Muscle of back (tissue), 11 donors: ENCODE results near the gene DNAJC11. TPM values are rescaled to one million over a fixed set of nuclear protein-coding genes. Genes with fewer than 3 reads are reported as not detected.

ENCODE experiments used
- DNase-seq, 3 donors: peaks; one replicate each; pipeline versions ENCODE4 v3.0.0 to v3.0.0-alpha.2; 2013
- polyA plus RNA-seq, 10 donors: library from polyadenylated mRNA; unstranded; fragments of 120-200 nt; gene quantifications; one replicate each; pipeline ENCODE4 v1.2.1, GENCODE V29; 2013; ENCODE audit not compliant: insufficient read length in 10 of 10

DNAJC11 gene
- polyA plus RNA-seq, 10 donors, result 26.7 to 42.0 (median 34.7) TPM

DNA sequence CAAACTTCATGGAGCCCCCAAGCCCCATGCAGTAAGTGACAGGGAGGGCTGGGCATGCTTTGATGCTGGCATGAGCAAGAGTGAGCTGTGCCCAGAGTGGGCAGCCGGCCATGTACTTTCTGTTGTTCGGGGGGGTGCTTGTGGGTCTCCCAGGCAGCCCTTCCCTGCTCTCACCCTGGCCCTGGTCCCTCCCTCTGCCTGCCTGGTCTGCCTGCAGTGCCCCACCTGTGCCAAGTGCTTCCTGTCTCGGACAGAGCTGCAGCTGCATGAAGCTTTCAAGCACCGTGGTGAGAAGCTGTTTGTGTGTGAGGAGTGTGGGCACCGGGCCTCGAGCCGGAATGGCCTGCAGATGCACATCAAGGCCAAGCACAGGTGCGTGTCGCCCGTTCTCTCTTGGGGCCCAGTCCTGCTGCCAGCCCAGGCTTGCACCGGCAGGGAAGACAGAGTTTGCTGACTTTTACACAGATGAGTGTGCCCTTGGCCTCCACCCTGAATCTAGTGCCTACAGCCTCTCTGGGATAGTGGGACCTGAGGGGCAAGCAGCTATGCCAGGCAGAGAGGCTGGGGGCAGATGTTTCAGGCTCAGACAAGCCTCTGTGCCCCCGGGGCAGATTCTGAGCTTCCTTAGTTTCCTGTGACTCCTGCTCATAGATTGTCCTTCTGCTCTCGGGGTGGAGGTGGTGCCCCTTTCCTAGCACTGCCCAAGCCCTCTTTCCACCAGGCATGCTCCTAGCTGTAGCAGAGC, 114.2 kb downstream of the DNAJC11 start:
- peak; percentile 52 to 55 (median 54) for DNase-seq

DNA sequence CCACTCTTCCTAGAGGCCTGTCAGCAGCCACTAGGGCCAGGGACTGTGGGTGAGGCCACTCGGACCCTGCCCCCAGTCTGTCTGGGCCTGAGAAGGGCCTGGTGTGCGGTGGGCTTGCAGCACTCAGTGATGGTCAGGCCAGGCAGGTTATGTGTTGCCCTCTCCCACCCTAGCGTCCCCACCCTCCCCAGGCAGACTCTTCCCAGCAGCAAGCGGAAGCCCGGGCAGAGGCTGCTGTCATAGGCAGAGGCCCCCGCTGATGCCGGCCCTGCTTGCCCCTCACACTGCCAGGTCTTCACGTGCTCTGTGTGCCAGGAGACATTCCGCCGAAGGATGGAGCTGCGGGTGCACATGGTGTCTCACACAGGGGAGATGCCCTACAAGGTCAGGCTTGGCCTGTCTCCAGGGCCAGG, 115.2 kb downstream of the DNAJC11 start:
- no peak for DNase-seq

DNA sequence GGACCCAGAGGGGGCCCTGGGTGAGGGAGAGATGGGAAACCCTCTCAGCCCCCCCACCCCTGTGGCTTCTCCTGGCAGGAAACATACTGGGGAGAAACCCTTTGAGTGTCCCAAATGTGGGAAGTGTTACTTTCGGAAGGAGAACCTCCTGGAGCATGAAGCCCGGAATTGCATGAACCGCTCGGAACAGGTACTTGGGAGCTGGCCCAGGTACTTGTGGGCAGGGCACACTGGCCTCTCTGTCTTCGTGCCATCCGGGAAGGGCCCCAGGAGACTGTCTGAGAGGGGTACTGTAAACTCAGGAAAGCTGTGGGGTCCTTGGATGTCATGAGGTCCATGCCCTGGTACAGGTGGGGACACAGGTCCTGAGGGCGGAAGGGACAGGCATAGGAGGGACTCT, 115.8 kb downstream of the DNAJC11 start:
- no peak for DNase-seq

DNA sequence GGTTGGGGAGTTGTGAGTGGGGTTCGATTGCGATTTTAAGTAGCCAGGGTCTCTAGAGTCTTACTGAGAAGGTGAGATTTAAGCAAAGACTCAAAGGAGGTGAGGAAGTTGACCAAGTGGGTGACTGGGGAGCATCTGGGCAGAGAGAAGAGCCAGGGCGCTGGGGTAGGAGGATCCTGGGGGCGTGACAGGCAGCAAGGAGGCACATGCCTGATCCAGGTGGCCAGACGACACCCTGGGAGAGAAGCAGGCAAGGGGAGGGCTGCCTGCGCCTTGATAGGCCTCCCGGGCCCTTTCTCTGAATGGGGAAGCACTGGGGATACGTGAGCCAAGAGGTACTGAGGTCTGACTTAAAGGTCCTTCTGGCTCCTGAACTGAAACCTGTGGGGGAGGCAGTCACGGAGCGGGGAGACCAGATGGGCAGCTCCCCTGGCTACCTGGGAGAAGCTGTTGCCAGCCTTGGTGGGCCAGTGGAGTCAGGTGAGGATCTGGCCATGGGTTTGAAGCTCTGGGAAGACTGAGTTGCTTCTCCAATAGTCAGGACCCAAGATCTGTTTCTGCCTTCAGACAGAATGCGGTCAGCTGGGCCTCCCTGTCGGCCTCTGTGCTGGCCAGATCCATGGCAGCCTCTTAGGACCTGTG, 116.4 kb downstream of the DNAJC11 start:
- DNase-seq, result no peak

Other genes starting within 250 kb of the DNAJC11 start
- 10 to 100 TPM in 4 of 10 donors, 1 to 10 TPM in 6; 5.7 to 13.9 (median 9.5) TPM for gene TNFRSF25, start 235.6 kb downstream of the DNAJC11 start, polyA plus RNA-seq
- gene PLEKHG5, start 210.1 kb downstream of the DNAJC11 start, polyA plus RNA-seq, result 10 to 100 TPM in 4 of 10 donors, 1 to 10 TPM in 6; 6.9 to 15.1 (median 9.8) TPM
- gene NOL9, start 147.3 kb downstream of the DNAJC11 start, polyA plus RNA-seq, result 10 to 100 TPM; 11.0 to 23.8 (median 14.6) TPM
- 1 to 10 TPM; 3.2 to 7.0 (median 5.1) TPM for gene TAS1R1, start 146.5 kb downstream of the DNAJC11 start, polyA plus RNA-seq
- 10 to 100 TPM; 13.2 to 24.8 (median 16.2) TPM for gene ZBTB48, start 121.8 kb downstream of the DNAJC11 start, polyA plus RNA-seq
- gene KLHL21, start 98.9 kb downstream of the DNAJC11 start, polyA plus RNA-seq, result 10 to 100 TPM; 25.5 to 42.0 (median 30.0) TPM
- 10 to 100 TPM; 16.1 to 24.0 (median 18.8) TPM for gene PHF13, start 88.1 kb downstream of the DNAJC11 start, polyA plus RNA-seq
- 10 to 100 TPM; 13.2 to 18.0 (median 15.6) TPM for gene THAP3, start 76.9 kb downstream of the DNAJC11 start, polyA plus RNA-seq
- gene CAMTA1, start 83.6 kb upstream of the DNAJC11 start, polyA plus RNA-seq, result 10 to 100 TPM; 36.4 to 49.7 (median 44.0) TPM